ENCODE data around the gene ADPRHL1.

The ADPRHL1 gene

GRCh38 chr13:113452942-113453901 lies at the start of gene ADPRHL1:
Gene ADPRHL1 (minus strand): TSS chr13:113453488. CDS start chr13:113453437, 51 bp downstream.
- FAIRE-seq, result no peak
- TF ChIP-seq, protein P1, sequence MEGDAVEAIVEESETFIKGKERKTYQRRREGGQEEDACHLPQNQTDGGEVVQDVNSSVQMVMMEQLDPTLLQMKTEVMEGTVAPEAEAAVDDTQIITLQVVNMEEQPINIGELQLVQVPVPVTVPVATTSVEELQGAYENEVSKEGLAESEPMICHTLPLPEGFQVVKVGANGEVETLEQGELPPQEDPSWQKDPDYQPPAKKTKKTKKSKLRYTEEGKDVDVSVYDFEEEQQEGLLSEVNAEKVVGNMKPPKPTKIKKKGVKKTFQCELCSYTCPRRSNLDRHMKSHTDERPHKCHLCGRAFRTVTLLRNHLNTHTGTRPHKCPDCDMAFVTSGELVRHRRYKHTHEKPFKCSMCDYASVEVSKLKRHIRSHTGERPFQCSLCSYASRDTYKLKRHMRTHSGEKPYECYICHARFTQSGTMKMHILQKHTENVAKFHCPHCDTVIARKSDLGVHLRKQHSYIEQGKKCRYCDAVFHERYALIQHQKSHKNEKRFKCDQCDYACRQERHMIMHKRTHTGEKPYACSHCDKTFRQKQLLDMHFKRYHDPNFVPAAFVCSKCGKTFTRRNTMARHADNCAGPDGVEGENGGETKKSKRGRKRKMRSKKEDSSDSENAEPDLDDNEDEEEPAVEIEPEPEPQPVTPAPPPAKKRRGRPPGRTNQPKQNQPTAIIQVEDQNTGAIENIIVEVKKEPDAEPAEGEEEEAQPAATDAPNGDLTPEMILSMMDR (IDR thresholded peaks at IDR 0.05; ENCODE audit: insufficient read depth, missing control alignments), result no peak
- no peak for DNase-seq (ENCODE audit: insufficient read length, low spot score)

- DNase-seq (ENCODE audit: insufficient read length, low spot score) (no peak), FAIRE-seq (no peak)
- TF ChIP-seq, protein P1 (IDR thresholded peaks at IDR 0.05; ENCODE audit: insufficient read depth, missing control alignments), result no peak
Measured at GRCh38 chr13:113502686-113503085, 49.4 kb upstream of the ADPRHL1 start.

DNA sequence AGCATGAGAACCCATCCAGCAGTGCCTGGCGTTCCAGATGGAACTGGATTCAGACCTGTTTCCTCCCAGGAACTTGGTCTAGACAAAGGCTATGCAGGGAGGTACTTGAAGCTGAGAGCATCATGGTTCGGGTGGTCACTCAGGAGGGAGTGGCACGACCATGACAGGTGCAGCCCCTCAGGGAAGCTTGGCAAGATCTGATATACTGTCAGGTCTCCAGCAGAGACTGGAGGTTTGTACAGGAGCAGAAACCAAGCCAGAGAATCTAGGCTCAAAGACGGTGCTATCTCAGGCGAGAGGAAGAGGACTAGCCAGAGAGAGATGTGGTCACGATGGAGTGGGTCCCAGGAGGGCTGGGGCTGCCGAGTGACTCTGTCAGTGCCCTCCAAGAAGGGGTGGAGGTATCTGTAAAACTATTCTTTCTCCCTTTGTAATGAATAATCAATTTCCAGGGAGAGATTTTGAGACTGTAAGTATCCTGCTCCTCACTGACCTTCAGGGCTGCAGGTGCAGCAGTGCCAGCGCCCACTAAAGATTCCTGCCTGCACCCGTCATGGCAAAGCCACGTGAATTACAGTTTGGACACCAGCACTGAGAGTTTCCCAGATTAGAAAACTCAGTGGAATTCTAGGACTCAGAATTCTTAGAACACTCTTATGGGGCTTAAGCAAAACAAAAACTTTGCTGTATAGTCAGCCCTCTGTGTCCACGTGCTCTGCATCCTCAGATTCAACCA lies 47.4 kb upstream of the ADPRHL1 start:
- DNase-seq (ENCODE audit: insufficient read length, low spot score) (no peak), FAIRE-seq (no peak)
- TF ChIP-seq, protein P1 (IDR thresholded peaks at IDR 0.05; ENCODE audit: insufficient read depth, missing control alignments), result no peak

DNA sequence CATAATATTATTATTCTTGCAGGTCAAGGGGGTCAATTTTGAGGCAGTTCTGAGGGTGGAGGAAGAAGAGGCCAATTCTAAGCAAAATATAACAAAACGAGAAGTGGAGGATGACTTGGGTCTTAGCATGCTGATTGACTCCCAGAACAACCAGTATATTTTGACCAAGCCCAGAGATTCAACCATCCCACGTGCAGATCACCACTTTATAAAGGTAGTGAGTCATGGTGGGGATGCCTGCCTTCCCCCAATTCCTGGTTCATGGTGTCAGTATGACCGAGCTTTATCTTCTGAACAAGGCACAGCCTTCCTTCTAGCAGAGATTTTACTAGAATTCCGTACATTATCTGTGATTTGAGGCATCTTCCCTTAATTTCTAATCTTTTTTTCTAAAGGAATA lies 46.6 kb upstream of the ADPRHL1 start:
- no peak for FAIRE-seq
- TF ChIP-seq, protein P1 (IDR thresholded peaks at IDR 0.05; ENCODE audit: insufficient read depth, missing control alignments), result no peak
- DNase-seq (ENCODE audit: insufficient read length, low spot score), result no peak

DNA sequence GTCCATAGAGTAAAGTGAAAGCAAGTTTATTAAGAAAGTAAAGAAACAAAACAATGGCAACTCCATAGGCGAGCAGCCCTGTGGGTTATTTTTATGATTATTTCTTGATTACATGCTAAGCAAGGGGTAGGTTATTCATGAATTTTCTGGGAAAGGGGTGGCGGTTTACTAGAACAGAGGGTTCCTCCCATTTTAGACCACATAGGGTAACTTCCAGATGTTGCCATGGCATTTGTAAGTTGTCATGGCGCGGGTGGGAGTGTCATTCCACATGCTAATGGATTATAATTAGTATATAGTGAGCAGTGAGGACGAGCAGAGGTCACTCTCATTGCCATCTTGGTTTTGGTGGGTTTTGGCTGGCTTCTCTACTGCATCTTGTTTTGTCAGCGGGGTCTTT lies 45.6 kb upstream of the ADPRHL1 start:
- no peak for FAIRE-seq
- no peak for DNase-seq (ENCODE audit: insufficient read length, low spot score)
- TF ChIP-seq, protein P1 (IDR thresholded peaks at IDR 0.05; ENCODE audit: insufficient read depth, missing control alignments), result no peak

DNA sequence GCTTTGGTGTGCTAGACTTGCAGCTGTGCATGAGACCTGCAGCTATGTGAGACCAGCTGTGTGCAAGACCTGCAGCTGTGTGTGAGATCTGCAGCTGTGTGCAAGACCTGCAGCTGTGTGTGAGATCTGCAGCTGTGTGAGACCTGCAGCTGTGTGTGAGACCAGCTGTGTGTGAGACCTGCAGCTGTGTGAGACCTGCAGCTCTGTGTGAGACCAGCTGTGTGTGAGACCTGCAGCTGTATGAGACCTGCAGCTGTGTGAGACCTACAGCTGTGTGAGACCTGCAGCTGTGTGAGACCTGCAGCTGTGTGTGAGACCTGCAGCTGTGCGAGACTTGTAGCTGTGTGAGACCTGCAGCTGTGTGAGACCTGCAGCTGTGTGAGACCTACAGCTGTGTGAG lies 43.9 kb upstream of the ADPRHL1 start:
- FAIRE-seq (no peak), DNase-seq (ENCODE audit: insufficient read length, low spot score) (no peak)
- TF ChIP-seq, protein P1 (IDR thresholded peaks at IDR 0.05; ENCODE audit: insufficient read depth, missing control alignments), result no peak
